SK-N-SH (cell line): Measurements from ENCODE around the gene HMX3. TPM values are rescaled to one million over a fixed set of nuclear protein-coding genes. Genes with fewer than 3 reads are reported as not detected.
"Not testable (repeated sequence)": the region's sequence is repeated elsewhere in the genome, so short reads cannot be mapped to it uniquely, and the experiment has no call there.

Source experiments
- CTCF ChIA-PET: fragments of 300-600, 350-600 bp; formaldehyde crosslinking; extraction: SDS; loops from one replicate; lab custom pipeline; 2021; lab: Yijun Ruan, JAX
- POLR2A ChIA-PET: fragments of 350-600 bp; sonication (Branson Sonifier 250); formaldehyde crosslinking; extraction: SDS; loops from one replicate; lab custom pipeline; 2020; ENCODE audit warnings: antibody characterized with exemption, inconsistent platforms; lab: Yijun Ruan, JAX
- DNase-seq: peaks from one replicate; pipeline ENCODE4 v3.0.0; 2012
- H2AFZ ChIP-seq: fragments of 200-600 bp; sonication (generic); 2 replicates; pipeline ENCODE4 v1.8.1; 2016; ENCODE audit warnings: antibody characterized with exemption, mild to moderate bottlenecking, low read depth
- H3F3A ChIP-seq: fragments of 200-600 bp; sonication (generic); replicated peaks from 2 replicates; pipeline ENCODE3; 2016; ENCODE audit warnings: antibody characterized with exemption, mild to moderate bottlenecking; ENCODE audit not compliant: insufficient read depth
- H3K27ac ChIP-seq, 2 experiments: fragments of 200-500 bp in 1 of 2; fragments of 200-600 bp in 1 of 2; sonication (Bioruptor generic) in 1 of 2; sonication (generic), shearing (Covaris generic) in 1 of 2; 2 replicates each; pipeline versions ENCODE4 v1.5.1 to v1.6.1; 2014 to 2016; ENCODE audit warnings: low read depth in 2 of 2, inconsistent platforms in 1 of 2, low read length in 1 of 2, mild to moderate bottlenecking in 1 of 2, mixed read lengths in 1 of 2
- H3K27me3 ChIP-seq: fragments of 200-600 bp; sonication (generic), shearing (Covaris generic); 2 replicates; pipeline ENCODE4 v1.6.1; 2016; ENCODE audit warnings: mixed run types; ENCODE audit not compliant: insufficient read depth
- H3K36me3 ChIP-seq, 2 experiments: fragments of 200-500 bp in 1 of 2; fragments of 200-600 bp in 1 of 2; sonication (Bioruptor generic) in 1 of 2; sonication (generic) in 1 of 2; replicated peaks in 1 of 2; 2 replicates each; pipeline versions ENCODE3 to v1.5.1; 2014 to 2016; ENCODE audit warnings: low read length in 1 of 2, mild to moderate bottlenecking in 1 of 2; ENCODE audit not compliant: insufficient read depth in 2 of 2, control insufficient read depth in 1 of 2
- H3K4me1 ChIP-seq, 2 experiments: fragments of 200-500 bp in 1 of 2; fragments of 200-600 bp in 1 of 2; sonication (Bioruptor generic) in 1 of 2; sonication (generic), shearing (Covaris generic) in 1 of 2; 2 replicates each; pipeline versions ENCODE4 v1.5.1 to v1.6.1; 2014 to 2016; ENCODE audit warnings: low read depth in 1 of 2, low read length in 1 of 2, mixed run types in 1 of 2; ENCODE audit not compliant: insufficient read depth in 2 of 2, control insufficient read depth in 1 of 2
- H3K4me2 ChIP-seq: fragments of 200-600 bp; sonication (generic), shearing (Covaris generic); 2 replicates; pipeline ENCODE4 v1.6.1; 2017; ENCODE audit warnings: mixed run types
- H3K4me3 ChIP-seq, 2 experiments: fragments of 200-500 bp in 1 of 2; fragments of 200-600 bp in 1 of 2; sonication (Bioruptor generic) in 1 of 2; sonication (generic), shearing (Covaris generic) in 1 of 2; 2 replicates each; pipeline versions ENCODE4 v1.5.1 to v1.8.1; 2014 to 2016; ENCODE audit warnings: low read depth in 2 of 2, inconsistent platforms in 1 of 2, low read length in 1 of 2, mild to moderate bottlenecking in 1 of 2, mixed read lengths in 1 of 2, moderate library complexity in 1 of 2
- H3K79me2 ChIP-seq: fragments of 200-600 bp; sonication (generic); 2 replicates; pipeline ENCODE4 v1.8.1; 2017; ENCODE audit warnings: mild to moderate bottlenecking; ENCODE audit not compliant: insufficient read depth
- H3K9ac ChIP-seq: fragments of 200-600 bp; sonication (generic); 2 replicates; pipeline ENCODE4 v1.6.1; 2017; ENCODE audit warnings: mixed run types
- H3K9me2 ChIP-seq: fragments of 200-600 bp; sonication (generic); 2 replicates; pipeline ENCODE4 v1.6.1; 2017; ENCODE audit warnings: mixed run types
- H3K9me3 ChIP-seq: fragments of 200-600 bp; sonication (generic); 2 replicates; pipeline ENCODE4 v1.6.1; 2017; ENCODE audit warnings: mixed run types, mild to moderate bottlenecking, moderate library complexity
- H4K20me1 ChIP-seq: fragments of 200-600 bp; sonication (generic); 2 replicates; pipeline ENCODE4 v1.6.1; 2017; ENCODE audit warnings: mild to moderate bottlenecking, mixed run types; ENCODE audit not compliant: insufficient read depth
- CHD2 ChIP-seq: fragments of 150-350 bp; IDR thresholded peaks from 2 replicates; pipeline ENCODE4 v1.6.1; 2018; ENCODE audit warnings: low read length; ENCODE audit not compliant: partially characterized antibody
- EP300 ChIP-seq, 2 experiments: IDR thresholded peaks; 2 replicates each; pipeline versions ENCODE4 v1.4.0 to v1.6.1; 2012; ENCODE audit warnings: borderline replicate concordance in 1 of 2, low read depth in 1 of 2, low read length in 1 of 2
- FOXJ3 ChIP-seq: sonication (generic); formaldehyde crosslinking; IDR thresholded peaks from 2 replicates; pipeline ENCODE4 v1.5.1; 2020; ENCODE audit warnings: mild to moderate bottlenecking, missing genetic modification reagents
- GABPA ChIP-seq: IDR thresholded peaks from 2 replicates; pipeline ENCODE4 v1.4.0; 2012; ENCODE audit warnings: low read depth, mild to moderate bottlenecking
- GATA2 ChIP-seq: sonication (generic); formaldehyde crosslinking; IDR thresholded peaks from 2 replicates; pipeline ENCODE4 v1.5.0; 2020; ENCODE audit warnings: mild to moderate bottlenecking, missing genetic modification reagents
- MXI1 ChIP-seq: IDR thresholded peaks from 2 replicates; pipeline ENCODE4 v1.6.1; 2012; ENCODE audit warnings: mild to moderate bottlenecking, low read depth, low read length, improper control_type of control experiment
- RFX5 ChIP-seq: IDR thresholded peaks from 2 replicates; pipeline ENCODE4 v1.6.1; 2012; ENCODE audit warnings: mild to moderate bottlenecking, improper control_type of control experiment, low read length
- TEAD4 ChIP-seq: IDR thresholded peaks from 2 replicates; pipeline ENCODE4 v1.4.0; 2012; ENCODE audit warnings: mild to moderate bottlenecking, borderline replicate concordance; ENCODE audit not compliant: insufficient read depth
- USF2 ChIP-seq: fragments of 150-350 bp; IDR thresholded peaks from 2 replicates; pipeline ENCODE4 v1.6.1; 2017; ENCODE audit warnings: antibody characterized with exemption, low read length, low read depth, borderline replicate concordance
- ZBTB33 ChIP-seq: IDR thresholded peaks from 2 replicates; pipeline ENCODE4 v1.4.0; 2012; ENCODE audit warnings: low read depth, borderline replicate concordance
- WGBS: methylation state at CpG from one replicate; pipeline ENCODE4 v1.1.6; 2017; ENCODE audit warnings: low lambda C conversion rate; 5-methylcytosine and 5-hydroxymethylcytosine counted together
- polyA plus RNA-seq, 3 experiments: library from polyadenylated mRNA; depleted of rRNA; stranded (reverse); fragments of >200 nt; gene quantifications; 2 replicates each; pipeline ENCODE4 v1.2.3, GENCODE V29; 2012
- TF ChIP-seq, protein P1 (sequence below): IDR thresholded peaks from 2 replicates; pipeline ENCODE4 v1.4.0; 2012; ENCODE audit warnings: low read depth
- TF ChIP-seq, protein P2 (sequence below): fragments of 150-350 bp; IDR thresholded peaks from 2 replicates; pipeline ENCODE4 v1.6.1; 2016; ENCODE audit warnings: mild to moderate bottlenecking, low read depth, low read length

Gene HMX3
- polyA plus RNA-seq, 1 of the 3 experiments (the other 2 are of a cell fraction), result not detected

- WGBS, result 98% methylated on average over 4 of the region's 4 CpGs
- H3K9ac ChIP-seq, result no peak overlapping the region
- H3K27me3 ChIP-seq, result no peaks in the 10 kb centered on the region
- no peak overlapping the region for H2AFZ ChIP-seq
- H3K36me3 ChIP-seq, result peaks cover 39 to 54% of the 10 kb centered on the region in 2 experiments
- H3K79me2 ChIP-seq, result peaks cover 67% of the 10 kb centered on the region; the same call in 1 of the 2 replicates
- TF ChIP-seq GABPA (no peak), RFX5 (no peak), TEAD4 (no peak), ZBTB33 (no peak), MXI1 (no peak), USF2 (no peak), CHD2 (no peak), FOXJ3 (no peak), GATA2 (CRISPR knock-in tag) (no peak), EP300 (IDR thresholded peaks at IDR 0.05; ENCODE audit: borderline replicate concordance in 1 of 2, low read depth in 1 of 2, low read length in 1 of 2) (no peak)
- TF ChIP-seq, protein P1, sequence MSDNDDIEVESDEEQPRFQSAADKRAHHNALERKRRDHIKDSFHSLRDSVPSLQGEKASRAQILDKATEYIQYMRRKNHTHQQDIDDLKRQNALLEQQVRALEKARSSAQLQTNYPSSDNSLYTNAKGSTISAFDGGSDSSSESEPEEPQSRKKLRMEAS, result no peak
- TF ChIP-seq, protein P2, sequence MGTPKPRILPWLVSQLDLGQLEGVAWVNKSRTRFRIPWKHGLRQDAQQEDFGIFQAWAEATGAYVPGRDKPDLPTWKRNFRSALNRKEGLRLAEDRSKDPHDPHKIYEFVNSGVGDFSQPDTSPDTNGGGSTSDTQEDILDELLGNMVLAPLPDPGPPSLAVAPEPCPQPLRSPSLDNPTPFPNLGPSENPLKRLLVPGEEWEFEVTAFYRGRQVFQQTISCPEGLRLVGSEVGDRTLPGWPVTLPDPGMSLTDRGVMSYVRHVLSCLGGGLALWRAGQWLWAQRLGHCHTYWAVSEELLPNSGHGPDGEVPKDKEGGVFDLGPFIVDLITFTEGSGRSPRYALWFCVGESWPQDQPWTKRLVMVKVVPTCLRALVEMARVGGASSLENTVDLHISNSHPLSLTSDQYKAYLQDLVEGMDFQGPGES, result no peak
- DNase-seq, result no peak
- H3K4me1 ChIP-seq, result no peaks in the 10 kb centered on the region
- POLR2A ChIA-PET, result no interaction called here
- no peak overlapping the region for H3K4me2 ChIP-seq
- no peak overlapping the region for H3K4me3 ChIP-seq
- peaks cover 5% of the 10 kb centered on the region for H3F3A ChIP-seq
- H4K20me1 ChIP-seq, result peaks cover 8% of the 10 kb centered on the region; the same call in 1 of the 2 replicates
- no peaks in the 10 kb centered on the region for H3K9me2 ChIP-seq
- CTCF ChIA-PET, result interaction anchor here (0.7 kb wide), 1 partner anchor 191 kb away, joined by 3 read pairs; no protein-coding TSS in a partner anchor
- H3K9me3 ChIP-seq, result no peaks in the 10 kb centered on the region
- no peak overlapping the region for H3K27ac ChIP-seq
These were observed 35.2 kb downstream of the HMX3 start for GRCh38 chr10:123170961-123171360.

GRCh38 chr10:123171616-123172015 is 35.8 kb downstream of the HMX3 start:
- Histone ChIP-seq H3K79me2 (peaks cover 61% of the 10 kb centered on the region; the same call in 1 of the 2 replicates), H3K36me3 (peaks cover 38 to 53% of the 10 kb centered on the region in 2 experiments)
- H3K27me3 ChIP-seq, H3K4me1 ChIP-seq, H3K9me3 ChIP-seq, DNase-seq, H3K9ac ChIP-seq, H3F3A ChIP-seq, POLR2A ChIA-PET, H3K4me3 ChIP-seq, H3K4me2 ChIP-seq, H4K20me1 ChIP-seq, H2AFZ ChIP-seq, H3K27ac ChIP-seq, H3K9me2 ChIP-seq: not testable (repeated sequence)
- CTCF ChIA-PET, result interaction anchor here (0.7 kb wide), 1 partner anchor 190 kb away, joined by 3 read pairs; no protein-coding TSS in a partner anchor
- WGBS, result 95% methylated on average over 10 of the region's 10 CpGs
